ENCODE results near the gene ZFYVE28.
"Not testable (repeated sequence)": the region's sequence is repeated elsewhere in the genome, so short reads cannot be mapped to it uniquely, and the experiment has no call there.

- not testable (repeated sequence) for TF ChIP-seq CTCF, POLR2A (IDR thresholded peaks at IDR 0.05)
Observed at GRCh38 chr4:2383220-2383631, 35.2 kb downstream of the ZFYVE28 start.

All from adrenal gland (tissue), 5 donors.